ENCODE measurements around the gene SLC6A12.

Gene SLC6A12

GRCh38 chr12:177336-177979 lies 36.5 kb downstream of the SLC6A12 start:
- no peak for DNase-seq (ENCODE audit: low read depth)

GRCh38 chr12:176321-177181 lies 37.4 kb downstream of the SLC6A12 start:
- no peak for DNase-seq (ENCODE audit: low read depth)

- no peak for DNase-seq (ENCODE audit: low read depth)
These were observed 38.2 kb downstream of the SLC6A12 start for GRCh38 chr12:175759-176158.

GRCh38 chr12:175250-175649 lies 38.7 kb downstream of the SLC6A12 start:
- no peak for DNase-seq (ENCODE audit: low read depth)

GRCh38 chr12:174596-174995 lies 39.4 kb downstream of the SLC6A12 start:
- DNase-seq (ENCODE audit: low read depth), result no peak

GRCh38 chr12:174124-174523 lies 39.8 kb downstream of the SLC6A12 start:
- DNase-seq (ENCODE audit: low read depth), result no peak

- no peak for DNase-seq (ENCODE audit: low read depth)
These were observed 41.2 kb downstream of the SLC6A12 start for GRCh38 chr12:172732-173161.

- no peak for DNase-seq (ENCODE audit: low read depth)
These were observed 41.9 kb downstream of the SLC6A12 start for GRCh38 chr12:171743-172676.

- DNase-seq (ENCODE audit: low read depth), result no peak
These were observed 42.7 kb downstream of the SLC6A12 start for GRCh38 chr12:171276-171675.

GRCh38 chr12:170371-171225 lies 43.4 kb downstream of the SLC6A12 start:
- DNase-seq (ENCODE audit: low read depth), result no peak

GRCh38 chr12:169528-170370 lies 44.2 kb downstream of the SLC6A12 start:
- DNase-seq (ENCODE audit: low read depth), result no peak

GRCh38 chr12:168763-169525 lies 45.0 kb downstream of the SLC6A12 start:
- no peak for DNase-seq (ENCODE audit: low read depth)

- DNase-seq (ENCODE audit: low read depth), result no peak
These were observed 45.9 kb downstream of the SLC6A12 start for GRCh38 chr12:167959-168600.

- no peak for DNase-seq (ENCODE audit: low read depth)
These were observed 47.4 kb downstream of the SLC6A12 start for GRCh38 chr12:166425-167075.

- DNase-seq (ENCODE audit: low read depth), result no peak
These were observed 48.0 kb downstream of the SLC6A12 start for GRCh38 chr12:165862-166368.

- no peak for DNase-seq (ENCODE audit: low read depth)
These were observed 49.8 kb downstream of the SLC6A12 start for GRCh38 chr12:164207-164606.

GRCh38 chr12:163406-163986 lies 50.5 kb downstream of the SLC6A12 start:
- DNase-seq (ENCODE audit: low read depth), result no peak

All from activated gamma-delta T cell treated with anti-CD3 and anti-CD28 coated beads, Interleukin-2, amount 50 U/mL, for 16 hours (primary cell).